Endothelial cell of umbilical vein (primary cell): ENCODE data around the gene P3H1. TPM values are rescaled to one million over a fixed set of nuclear protein-coding genes. Genes with fewer than 3 reads are reported as not detected.

Source experiments
- BruUV-seq: library from RNA; stranded (reverse); fragments of 400-500 nt; replicated peaks from 2 replicates; lab custom pipeline; 2021; lab: Mats Ljungman, UMichigan
- CTCF ChIA-PET: fragments of 300-600, 350-600 bp; sonication (Branson Sonifier 250); formaldehyde crosslinking; loops from one replicate; lab custom pipeline; 2021; ENCODE audit warnings: antibody characterized with exemption, inconsistent platforms; lab: Charles Lee
- POLR2A ChIA-PET: fragments of 300-600, 350-600 bp; sonication (Branson Sonifier 250); formaldehyde crosslinking; loops from one replicate; lab custom pipeline; 2021; ENCODE audit warnings: antibody characterized with exemption, inconsistent platforms; lab: Charles Lee
- DNase-seq: peaks from one replicate; pipeline ENCODE4 v3.0.0-alpha.2; 2011; ENCODE audit warnings: low read depth, low spot score
- FAIRE-seq: peaks from 2 replicates; lab custom pipeline; 2011; peaks lifted over from hg19 to GRCh38; lab: Jason Lieb, UNC
- H2AFZ ChIP-seq: 2 replicates; pipeline ENCODE4 v1.6.0; 2012; ENCODE audit warnings: low read depth, low read length, control low read depth, inconsistent platforms
- H3K27ac ChIP-seq: 2 replicates; pipeline ENCODE4 v1.5.1; 2011; ENCODE audit warnings: low read depth, mild to moderate bottlenecking, control low read depth, low read length, moderate library complexity; ENCODE audit not compliant: insufficient read depth
- H3K27me3 ChIP-seq, 2 experiments: 2 replicates each; pipeline versions ENCODE4 v1.6.0 to v1.6.1; 2011; ENCODE audit warnings: low read length in 2 of 2, mixed read lengths in 1 of 2; ENCODE audit not compliant: control insufficient read depth in 2 of 2, insufficient read depth in 2 of 2
- H3K36me3 ChIP-seq, 2 experiments: 2 replicates in 1 of 2; 3 replicates in 1 of 2; pipeline ENCODE4 v1.5.1; 2011; ENCODE audit warnings: low read length in 2 of 2, mild to moderate bottlenecking in 1 of 2, moderate library complexity in 1 of 2; ENCODE audit not compliant: control insufficient read depth in 2 of 2, insufficient read depth in 2 of 2; ENCODE audit errors: extremely low read depth in 1 of 2
- H3K4me1 ChIP-seq: 3 replicates; pipeline ENCODE4 v1.5.1; 2011; ENCODE audit warnings: mild to moderate bottlenecking, low read length; ENCODE audit not compliant: control insufficient read depth, insufficient read depth; ENCODE audit errors: extremely low read depth
- H3K4me2 ChIP-seq: 2 replicates; pipeline ENCODE4 v1.6.1; 2011; ENCODE audit warnings: low read length, control low read depth, mixed read lengths; ENCODE audit not compliant: insufficient read depth
- H3K4me3 ChIP-seq, 3 experiments: fragments of 200-600 bp in 1 of 3; sonication (generic), shearing (Covaris generic) in 1 of 3; replicated peaks in 1 of 3; 2 replicates each; pipeline ENCODE4 v1.5.1; 2011 to 2016; ENCODE audit warnings: control low read depth in 3 of 3, low read length in 3 of 3, mild to moderate bottlenecking in 2 of 3, inconsistent platforms in 1 of 3, low read depth in 1 of 3, moderate library complexity in 1 of 3; ENCODE audit not compliant: insufficient read depth in 1 of 3
- H3K79me2 ChIP-seq: 2 replicates; pipeline ENCODE4 v1.6.0; 2012; ENCODE audit warnings: low read length, inconsistent platforms; ENCODE audit not compliant: control insufficient read depth, insufficient read depth
- H3K9ac ChIP-seq: replicated peaks from 2 replicates; pipeline ENCODE3; 2011; ENCODE audit warnings: low read length, control low read depth; ENCODE audit not compliant: insufficient read depth; ENCODE audit errors: extremely low read depth
- H3K9me1 ChIP-seq: replicated peaks from 3 replicates; pipeline ENCODE4 v1.6.0; 2011; ENCODE audit warnings: mild to moderate bottlenecking, low read length; ENCODE audit not compliant: control insufficient read depth, insufficient read depth; ENCODE audit errors: extremely low read depth
- H3K9me3 ChIP-seq: replicated peaks from 2 replicates; pipeline ENCODE4 v1.5.1; 2012; ENCODE audit warnings: low read length, inconsistent platforms; ENCODE audit not compliant: control insufficient read depth, insufficient read depth
- H4K20me1 ChIP-seq: replicated peaks from 2 replicates; pipeline ENCODE3; 2011; ENCODE audit warnings: mild to moderate bottlenecking, low read length; ENCODE audit not compliant: control insufficient read depth, insufficient read depth; ENCODE audit errors: extremely low read depth
- EZH2 ChIP-seq: IDR thresholded peaks from 2 replicates; pipeline ENCODE4 v1.6.1; 2012; ENCODE audit warnings: borderline replicate concordance, low read depth, mild to moderate bottlenecking, moderate library complexity, low read length, inconsistent platforms; ENCODE audit not compliant: severe bottlenecking
- FOS ChIP-seq: IDR thresholded peaks from 2 replicates; pipeline ENCODE4 v1.6.1; 2011; ENCODE audit warnings: mild to moderate bottlenecking, low read length, moderate library complexity, borderline replicate concordance; ENCODE audit not compliant: insufficient read depth
- GATA2 ChIP-seq: IDR thresholded peaks from 2 replicates; pipeline ENCODE4 v1.7.0; 2011; ENCODE audit warnings: low read depth, mild to moderate bottlenecking, moderate library complexity, mixed read lengths, low read length; ENCODE audit not compliant: insufficient read length, insufficient read depth
- JUN ChIP-seq: IDR thresholded peaks from 2 replicates; pipeline ENCODE4 v1.6.1; 2011; ENCODE audit warnings: borderline replicate concordance, low read depth; ENCODE audit not compliant: insufficient read length, insufficient read depth
- MYC ChIP-seq: IDR thresholded peaks from one replicate; pipeline ENCODE4 v1.6.1; 2011; ENCODE audit warnings: mild to moderate bottlenecking, low read depth, low read length
- POLR2A ChIP-seq: IDR thresholded peaks from 2 replicates; pipeline ENCODE4 v1.6.1; 2012; ENCODE audit warnings: low read depth, mild to moderate bottlenecking, control low read depth, low read length
- POLR2AphosphoS5 ChIP-seq: IDR thresholded peaks from 2 replicates; pipeline ENCODE4 v1.6.1; 2012; ENCODE audit warnings: low read depth, mild to moderate bottlenecking, control low read depth, low read length, moderate library complexity; ENCODE audit not compliant: insufficient read depth
- dilution Hi-C: fragments of 300-500 bp; cut with MboI; formaldehyde crosslinking; loops from one replicate; pipeline ENCODE4 v1.15.0; 2019; ENCODE audit warnings: low sequenced_read_pairs; ENCODE audit not compliant: extremely low pct_ligation_motif_present
- intact Hi-C: fragments of 100-400 bp; cut with micrococcal nuclease; formaldehyde crosslinking; loops from one replicate; pipeline ENCODE4 v1.10.0; 2022
- polyA plus RNA-seq, 4 experiments: library from polyadenylated mRNA; depleted of rRNA in 3 of 4; stranded (reverse) in 3 of 4; unstranded in 1 of 4; fragments of >200 nt; gene quantifications; 2 replicates each; pipeline versions ENCODE4 v1.2.1 to v1.2.3, GENCODE V29; 2011 to 2012; ENCODE audit warnings: missing spikeins in 1 of 4
- total RNA-seq: library from RNA; stranded (reverse); gene quantifications from 2 replicates; pipeline ENCODE4 v1.2.3, GENCODE V29; 2021
- TF ChIP-seq, protein P1 (sequence below), 2 donors: IDR thresholded peaks; 1 replicate in 1 of 2; 2 replicates in 1 of 2; pipeline ENCODE4 v1.5.1; 2011; ENCODE audit warnings: low read length in 2 of 2, mild to moderate bottlenecking in 2 of 2, moderate library complexity in 2 of 2, control low read depth in 1 of 2, inconsistent platforms in 1 of 2, low read depth in 1 of 2; ENCODE audit not compliant: insufficient read depth in 1 of 2; ENCODE audit errors: extremely low read depth in 1 of 2
- TF ChIP-seq, protein P2 (sequence below): IDR thresholded peaks from 2 replicates; pipeline ENCODE4 v1.6.1; 2011; ENCODE audit not compliant: insufficient read depth, insufficient read length

The P3H1 gene
- total and polyA plus RNA-seq, 2 donors (not counting 3 experiments of a cell fraction or from before 2014, with no cell fraction given), result 136 to 194 TPM

DNA sequence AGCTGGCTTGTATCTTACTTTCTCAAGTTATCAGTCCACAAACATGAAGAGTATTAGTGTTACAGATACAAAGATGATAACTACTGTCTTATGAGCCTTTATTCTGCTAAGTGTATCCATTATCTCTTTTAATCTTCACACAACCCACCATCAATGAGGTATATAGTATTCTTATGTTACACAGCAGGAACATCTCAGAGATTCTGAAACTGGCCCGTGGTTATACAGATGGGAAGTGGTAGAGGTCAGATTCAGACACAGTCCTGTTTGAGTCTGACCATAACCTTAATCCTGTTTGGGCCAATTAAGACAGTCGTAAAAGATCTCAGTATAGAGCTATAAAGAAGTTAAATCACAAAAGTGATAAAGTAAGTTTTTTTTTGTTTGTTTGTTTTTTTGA lies 12.9 kb upstream of the P3H1 start:
- dilution Hi-C loops, result no loop called here

More for the DNA sequence above, 12.9 kb upstream of the P3H1 start:
- no peak for DNase-seq
- no peak for FAIRE-seq
- no peak overlapping the region for H3K4me3 ChIP-seq
- H3K9me3 ChIP-seq, result no peaks in the 10 kb centered on the region
- H3K27me3 ChIP-seq, result no peaks in the 10 kb centered on the region
- H3K4me2 ChIP-seq, result no peak overlapping the region
- BruUV-seq, result no TSS peak
- no peak overlapping the region for H3K27ac ChIP-seq
- H3K9ac ChIP-seq, result no peak overlapping the region
- peaks cover 6 to 13% of the 10 kb centered on the region in 2 experiments for H3K36me3 ChIP-seq
- TF ChIP-seq, protein P1, sequence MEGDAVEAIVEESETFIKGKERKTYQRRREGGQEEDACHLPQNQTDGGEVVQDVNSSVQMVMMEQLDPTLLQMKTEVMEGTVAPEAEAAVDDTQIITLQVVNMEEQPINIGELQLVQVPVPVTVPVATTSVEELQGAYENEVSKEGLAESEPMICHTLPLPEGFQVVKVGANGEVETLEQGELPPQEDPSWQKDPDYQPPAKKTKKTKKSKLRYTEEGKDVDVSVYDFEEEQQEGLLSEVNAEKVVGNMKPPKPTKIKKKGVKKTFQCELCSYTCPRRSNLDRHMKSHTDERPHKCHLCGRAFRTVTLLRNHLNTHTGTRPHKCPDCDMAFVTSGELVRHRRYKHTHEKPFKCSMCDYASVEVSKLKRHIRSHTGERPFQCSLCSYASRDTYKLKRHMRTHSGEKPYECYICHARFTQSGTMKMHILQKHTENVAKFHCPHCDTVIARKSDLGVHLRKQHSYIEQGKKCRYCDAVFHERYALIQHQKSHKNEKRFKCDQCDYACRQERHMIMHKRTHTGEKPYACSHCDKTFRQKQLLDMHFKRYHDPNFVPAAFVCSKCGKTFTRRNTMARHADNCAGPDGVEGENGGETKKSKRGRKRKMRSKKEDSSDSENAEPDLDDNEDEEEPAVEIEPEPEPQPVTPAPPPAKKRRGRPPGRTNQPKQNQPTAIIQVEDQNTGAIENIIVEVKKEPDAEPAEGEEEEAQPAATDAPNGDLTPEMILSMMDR (IDR thresholded peaks at IDR 0.05; ENCODE audit: extremely low read depth in 1 of 2, insufficient read depth in 1 of 2, low read depth in 1 of 2, low read length in 2 of 2), result no peak
- TF ChIP-seq, protein P2, sequence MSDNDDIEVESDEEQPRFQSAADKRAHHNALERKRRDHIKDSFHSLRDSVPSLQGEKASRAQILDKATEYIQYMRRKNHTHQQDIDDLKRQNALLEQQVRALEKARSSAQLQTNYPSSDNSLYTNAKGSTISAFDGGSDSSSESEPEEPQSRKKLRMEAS, result no peak
- no peak for TF ChIP-seq GATA2
- TF ChIP-seq JUN, result no peak
- TF ChIP-seq FOS, result no peak
- TF ChIP-seq POLR2AphosphoS5, result no peak
- TF ChIP-seq POLR2A, result no peak
- TF ChIP-seq EZH2, result no peak
- no peak for TF ChIP-seq MYC
- H3K4me1 ChIP-seq, result no peaks in the 10 kb centered on the region
- H2AFZ ChIP-seq, result no peak overlapping the region
- ChIA-PET CTCF (interaction anchor here (1.3 to 5.3 kb wide), 6 partner anchors 13 to 294 kb away, joined by 3 to 244 read pairs (median 14); partner anchors contain the start of genes C1orf50, P3H1 and ZNF691), POLR2A (no interaction called here)
- no peaks in the 10 kb centered on the region for H3K79me2 ChIP-seq
- H3K9me1 ChIP-seq, result no peaks in the 10 kb centered on the region
- intact Hi-C loops, result no loop called here
- H4K20me1 ChIP-seq, result no peaks in the 10 kb centered on the region
